Natural killer cell treated with Interleukin-12 subunit alpha and Interleukin-12 subunit beta and Interleukin-15 and Interleukin-18, amount 100 ng/mL, for 72 hours (primary cell): ENCODE data around the gene D2HGDH. TPM values are rescaled to one million over a fixed set of nuclear protein-coding genes. Genes with fewer than 3 reads are reported as not detected.
"Not testable (repeated sequence)": the region's sequence is repeated elsewhere in the genome, so short reads cannot be mapped to it uniquely, and the experiment has no call there.

Experiments
- ATAC-seq, 2 donors: fragments of 150-1000 bp; cut with Tn5 transposase in 1 of 2; sonication (Bioruptor Pico), chemical (Tn5 transposase) in 1 of 2; 2 replicates each; pipeline ENCODE4 v1.10.0; 2021
- DNase-seq: peaks from one replicate; pipeline ENCODE4 v3.0.0; 2022; ENCODE audit warnings: low spot score
- H3K27ac Mint-ChIP-seq, 2 donors: 1 replicate in 1 of 2; 2 replicates in 1 of 2; pipeline ENCODE4 v1.8.0; 2022; ENCODE audit warnings: mixed read lengths in 2 of 2, mild to moderate bottlenecking in 1 of 2, moderate library complexity in 1 of 2
- H3K27me3 Mint-ChIP-seq, 2 donors: 1 replicate in 1 of 2; 2 replicates in 1 of 2; pipeline ENCODE4 v1.8.0; 2022; ENCODE audit warnings: mixed read lengths in 2 of 2
- H3K36me3 Mint-ChIP-seq: one replicate; pipeline ENCODE4 v1.8.0; 2022; ENCODE audit warnings: mixed read lengths
- H3K4me1 Mint-ChIP-seq, 2 donors: 1 replicate in 1 of 2; 2 replicates in 1 of 2; pipeline ENCODE4 v1.8.0; 2022; ENCODE audit warnings: low read depth in 2 of 2, mixed read lengths in 2 of 2, mild to moderate bottlenecking in 1 of 2
- H3K4me3 Mint-ChIP-seq: one replicate; pipeline ENCODE4 v1.8.0; 2022; ENCODE audit warnings: mixed read lengths
- H3K9me3 Mint-ChIP-seq: 2 replicates; pipeline ENCODE4 v1.8.0; 2022; ENCODE audit warnings: mixed read lengths
- total RNA-seq, 2 donors: library from RNA; stranded (reverse); gene quantifications; one replicate each; pipeline ENCODE4 v1.2.3, GENCODE V29; 2022

Gene D2HGDH
- total RNA-seq, 2 donors from 2014 or later = 36.6 to 60.1 TPM

GRCh38 chr2:241811201-241811951 lies 76.9 kb downstream of the D2HGDH start:
- Mint-ChIP-seq H3K27me3 (peaks cover 0 to 3% of the 10 kb centered on the region in 2 donors), H3K27ac (no peak overlapping the region), H3K4me3 (no peak overlapping the region), H3K9me3 (no peaks in the 10 kb centered on the region), H3K36me3 (no peaks in the 10 kb centered on the region), H3K4me1 (peaks cover 0 to 8% of the 10 kb centered on the region in 2 donors)
- no peak for DNase-seq
- ATAC-seq = peak in 1 of 2 donors; percentile 30

GRCh38 chr2:241811952-241812729 lies 77.7 kb downstream of the D2HGDH start:
- ATAC-seq (no peak), DNase-seq (no peak)
- peaks cover under 1 to 8% of the 10 kb centered on the region in 2 donors for H3K4me1 Mint-ChIP-seq
- H3K27me3 Mint-ChIP-seq = peaks cover 0 to 3% of the 10 kb centered on the region in 2 donors
- H3K4me3 Mint-ChIP-seq = no peak overlapping the region
- no peaks in the 10 kb centered on the region for H3K9me3 Mint-ChIP-seq
- H3K36me3 Mint-ChIP-seq = no peaks in the 10 kb centered on the region
- H3K27ac Mint-ChIP-seq = no peak overlapping the region

GRCh38 chr2:241812730-241813643 lies 78.6 kb downstream of the D2HGDH start:
- H3K9me3 Mint-ChIP-seq = no peaks in the 10 kb centered on the region
- peaks cover 0 to 3% of the 10 kb centered on the region in 2 donors for H3K27me3 Mint-ChIP-seq
- DNase-seq (no peak), ATAC-seq (peak in 1 of 2 donors; percentile 2)
- H3K4me1 Mint-ChIP-seq = peaks cover 8 to 13% of the 10 kb centered on the region in 2 donors
- no peak overlapping the region for H3K4me3 Mint-ChIP-seq
- no peaks in the 10 kb centered on the region for H3K36me3 Mint-ChIP-seq
- no peak overlapping the region for H3K27ac Mint-ChIP-seq

- Mint-ChIP-seq H3K27me3 (peaks cover 0 to 3% of the 10 kb centered on the region in 2 donors), H3K4me3 (no peak overlapping the region), H3K27ac (no peak overlapping the region), H3K36me3 (no peaks in the 10 kb centered on the region), H3K9me3 (no peaks in the 10 kb centered on the region), H3K4me1 (peaks cover 8% of the 10 kb centered on the region in 2 donors)
- ATAC-seq (peak in 1 of 2 donors; percentile 46), DNase-seq (no peak)
These were observed 79.4 kb downstream of the D2HGDH start for GRCh38 chr2:241813644-241814392.

GRCh38 chr2:241814393-241814642 lies 79.9 kb downstream of the D2HGDH start:
- Mint-ChIP-seq H3K27ac (no peak overlapping the region), H3K9me3 (no peaks in the 10 kb centered on the region), H3K36me3 (no peaks in the 10 kb centered on the region), H3K4me3 (no peak overlapping the region), H3K4me1 (peaks cover 8% of the 10 kb centered on the region in 2 donors), H3K27me3 (peaks cover 0 to 3% of the 10 kb centered on the region in 2 donors)
- ATAC-seq (no peak), DNase-seq (no peak)

- no peak overlapping the region for H3K27ac Mint-ChIP-seq
- H3K27me3 Mint-ChIP-seq = peaks cover 0 to 3% of the 10 kb centered on the region in 2 donors
- DNase-seq (no peak), ATAC-seq (no peak)
- no peak overlapping the region for H3K4me3 Mint-ChIP-seq
- H3K9me3 Mint-ChIP-seq = no peaks in the 10 kb centered on the region
- H3K4me1 Mint-ChIP-seq = peaks cover 8% of the 10 kb centered on the region in 2 donors
- no peaks in the 10 kb centered on the region for H3K36me3 Mint-ChIP-seq
These were observed 80.4 kb downstream of the D2HGDH start for GRCh38 chr2:241814643-241815476.

- no peak for ATAC-seq
- H3K9me3 Mint-ChIP-seq = no peaks in the 10 kb centered on the region
- no peaks in the 10 kb centered on the region for H3K36me3 Mint-ChIP-seq
- H3K27ac Mint-ChIP-seq = no peak overlapping the region
- H3K4me3 Mint-ChIP-seq = no peak overlapping the region
- DNase-seq = no peak
- H3K27me3 Mint-ChIP-seq = peaks cover 0 to 5% of the 10 kb centered on the region in 2 donors
- peaks cover 8% of the 10 kb centered on the region in 2 donors for H3K4me1 Mint-ChIP-seq
These were observed 81.3 kb downstream of the D2HGDH start for GRCh38 chr2:241815477-241816430.

GRCh38 chr2:241816431-241817121 lies 82.1 kb downstream of the D2HGDH start:
- no peaks in the 10 kb centered on the region for H3K36me3 Mint-ChIP-seq
- H3K9me3 Mint-ChIP-seq = no peaks in the 10 kb centered on the region
- DNase-seq (no peak), ATAC-seq (no peak)
- no peak overlapping the region for H3K4me3 Mint-ChIP-seq
- H3K27me3 Mint-ChIP-seq = peaks cover 0 to 5% of the 10 kb centered on the region in 2 donors
- peaks cover 8 to 12% of the 10 kb centered on the region in 2 donors for H3K4me1 Mint-ChIP-seq
- no peak overlapping the region for H3K27ac Mint-ChIP-seq

- peaks cover 9 to 15% of the 10 kb centered on the region in 2 donors for H3K4me1 Mint-ChIP-seq
- no peaks in the 10 kb centered on the region for H3K9me3 Mint-ChIP-seq
- H3K4me3 Mint-ChIP-seq = peak overlapping the region; percentile 67
- no peak for DNase-seq
- peaks cover 1 to 5% of the 10 kb centered on the region in 2 donors for H3K27me3 Mint-ChIP-seq
- peak in 1 of 2 donors; percentile 49 for ATAC-seq
- peak overlapping the region in 1 of 2 donors; percentile 41 for H3K27ac Mint-ChIP-seq
- no peaks in the 10 kb centered on the region for H3K36me3 Mint-ChIP-seq
These were observed 82.8 kb downstream of the D2HGDH start for GRCh38 chr2:241817126-241817820.

GRCh38 chr2:241817821-241818215 lies 83.4 kb downstream of the D2HGDH start:
- peaks cover 6 to 10% of the 10 kb centered on the region in 2 donors for H3K27me3 Mint-ChIP-seq
- H3K4me1 Mint-ChIP-seq = peaks cover 14 to 20% of the 10 kb centered on the region in 2 donors
- H3K4me3 Mint-ChIP-seq = peak overlapping the region; percentile 67

More at GRCh38 chr2:241817821-241818215, 83.4 kb downstream of the D2HGDH start:
- not testable (repeated sequence) for H3K36me3 Mint-ChIP-seq, ATAC-seq, H3K9me3 Mint-ChIP-seq, DNase-seq
- H3K27ac Mint-ChIP-seq = peak overlapping the region in 1 of 2 donors; percentile 41
